ENCODE measurements around the gene EEF1G. TPM values are rescaled to one million over a fixed set of nuclear protein-coding genes. Genes with fewer than 3 reads are reported as not detected.

Gene EEF1G
- total and polyA plus RNA-seq, 9 of the 15 experiments (the other 6 are each of a cell fraction or from before 2014, with no cell fraction given): 985 to 2,349 (median 2,035) TPM

DNA sequence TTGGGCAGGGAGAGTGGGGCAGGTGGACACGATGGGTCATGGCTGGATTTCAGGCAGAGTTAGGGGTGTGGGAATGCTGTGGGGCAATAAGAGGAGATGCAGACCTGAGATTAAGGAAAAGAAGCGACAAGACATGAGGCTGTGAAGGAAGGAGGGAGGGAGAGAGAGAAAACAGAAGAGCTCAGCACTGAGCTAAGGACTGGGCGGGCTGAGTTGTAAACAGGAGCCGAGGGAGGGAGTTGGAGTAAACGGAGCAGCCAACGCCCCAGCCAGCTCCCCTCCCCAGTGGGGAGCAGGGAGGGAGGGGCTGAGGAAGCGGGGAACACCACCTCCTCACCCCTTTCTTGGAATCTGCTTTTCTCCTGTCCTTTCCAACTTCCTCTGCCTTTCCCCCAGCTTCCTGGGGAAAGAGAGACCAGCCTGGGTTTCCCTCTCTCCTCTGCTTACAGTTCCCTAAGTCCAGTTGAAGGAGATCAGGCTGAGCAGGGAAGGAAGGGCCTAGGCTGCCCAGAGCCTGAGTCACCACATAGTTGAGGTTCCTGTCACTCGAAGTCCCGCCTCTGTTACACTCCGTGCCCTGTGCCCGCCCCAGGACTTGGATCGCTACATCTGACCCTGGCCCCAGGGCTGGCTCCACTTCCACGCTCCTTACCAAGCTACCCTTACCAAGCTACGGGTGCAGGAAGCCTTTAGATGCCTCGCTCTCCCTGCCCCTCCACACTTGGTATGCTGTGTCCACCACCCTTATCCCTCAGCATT, 20.4 kb downstream of the EEF1G start (continued):
- TF ChIP-seq, protein P1, sequence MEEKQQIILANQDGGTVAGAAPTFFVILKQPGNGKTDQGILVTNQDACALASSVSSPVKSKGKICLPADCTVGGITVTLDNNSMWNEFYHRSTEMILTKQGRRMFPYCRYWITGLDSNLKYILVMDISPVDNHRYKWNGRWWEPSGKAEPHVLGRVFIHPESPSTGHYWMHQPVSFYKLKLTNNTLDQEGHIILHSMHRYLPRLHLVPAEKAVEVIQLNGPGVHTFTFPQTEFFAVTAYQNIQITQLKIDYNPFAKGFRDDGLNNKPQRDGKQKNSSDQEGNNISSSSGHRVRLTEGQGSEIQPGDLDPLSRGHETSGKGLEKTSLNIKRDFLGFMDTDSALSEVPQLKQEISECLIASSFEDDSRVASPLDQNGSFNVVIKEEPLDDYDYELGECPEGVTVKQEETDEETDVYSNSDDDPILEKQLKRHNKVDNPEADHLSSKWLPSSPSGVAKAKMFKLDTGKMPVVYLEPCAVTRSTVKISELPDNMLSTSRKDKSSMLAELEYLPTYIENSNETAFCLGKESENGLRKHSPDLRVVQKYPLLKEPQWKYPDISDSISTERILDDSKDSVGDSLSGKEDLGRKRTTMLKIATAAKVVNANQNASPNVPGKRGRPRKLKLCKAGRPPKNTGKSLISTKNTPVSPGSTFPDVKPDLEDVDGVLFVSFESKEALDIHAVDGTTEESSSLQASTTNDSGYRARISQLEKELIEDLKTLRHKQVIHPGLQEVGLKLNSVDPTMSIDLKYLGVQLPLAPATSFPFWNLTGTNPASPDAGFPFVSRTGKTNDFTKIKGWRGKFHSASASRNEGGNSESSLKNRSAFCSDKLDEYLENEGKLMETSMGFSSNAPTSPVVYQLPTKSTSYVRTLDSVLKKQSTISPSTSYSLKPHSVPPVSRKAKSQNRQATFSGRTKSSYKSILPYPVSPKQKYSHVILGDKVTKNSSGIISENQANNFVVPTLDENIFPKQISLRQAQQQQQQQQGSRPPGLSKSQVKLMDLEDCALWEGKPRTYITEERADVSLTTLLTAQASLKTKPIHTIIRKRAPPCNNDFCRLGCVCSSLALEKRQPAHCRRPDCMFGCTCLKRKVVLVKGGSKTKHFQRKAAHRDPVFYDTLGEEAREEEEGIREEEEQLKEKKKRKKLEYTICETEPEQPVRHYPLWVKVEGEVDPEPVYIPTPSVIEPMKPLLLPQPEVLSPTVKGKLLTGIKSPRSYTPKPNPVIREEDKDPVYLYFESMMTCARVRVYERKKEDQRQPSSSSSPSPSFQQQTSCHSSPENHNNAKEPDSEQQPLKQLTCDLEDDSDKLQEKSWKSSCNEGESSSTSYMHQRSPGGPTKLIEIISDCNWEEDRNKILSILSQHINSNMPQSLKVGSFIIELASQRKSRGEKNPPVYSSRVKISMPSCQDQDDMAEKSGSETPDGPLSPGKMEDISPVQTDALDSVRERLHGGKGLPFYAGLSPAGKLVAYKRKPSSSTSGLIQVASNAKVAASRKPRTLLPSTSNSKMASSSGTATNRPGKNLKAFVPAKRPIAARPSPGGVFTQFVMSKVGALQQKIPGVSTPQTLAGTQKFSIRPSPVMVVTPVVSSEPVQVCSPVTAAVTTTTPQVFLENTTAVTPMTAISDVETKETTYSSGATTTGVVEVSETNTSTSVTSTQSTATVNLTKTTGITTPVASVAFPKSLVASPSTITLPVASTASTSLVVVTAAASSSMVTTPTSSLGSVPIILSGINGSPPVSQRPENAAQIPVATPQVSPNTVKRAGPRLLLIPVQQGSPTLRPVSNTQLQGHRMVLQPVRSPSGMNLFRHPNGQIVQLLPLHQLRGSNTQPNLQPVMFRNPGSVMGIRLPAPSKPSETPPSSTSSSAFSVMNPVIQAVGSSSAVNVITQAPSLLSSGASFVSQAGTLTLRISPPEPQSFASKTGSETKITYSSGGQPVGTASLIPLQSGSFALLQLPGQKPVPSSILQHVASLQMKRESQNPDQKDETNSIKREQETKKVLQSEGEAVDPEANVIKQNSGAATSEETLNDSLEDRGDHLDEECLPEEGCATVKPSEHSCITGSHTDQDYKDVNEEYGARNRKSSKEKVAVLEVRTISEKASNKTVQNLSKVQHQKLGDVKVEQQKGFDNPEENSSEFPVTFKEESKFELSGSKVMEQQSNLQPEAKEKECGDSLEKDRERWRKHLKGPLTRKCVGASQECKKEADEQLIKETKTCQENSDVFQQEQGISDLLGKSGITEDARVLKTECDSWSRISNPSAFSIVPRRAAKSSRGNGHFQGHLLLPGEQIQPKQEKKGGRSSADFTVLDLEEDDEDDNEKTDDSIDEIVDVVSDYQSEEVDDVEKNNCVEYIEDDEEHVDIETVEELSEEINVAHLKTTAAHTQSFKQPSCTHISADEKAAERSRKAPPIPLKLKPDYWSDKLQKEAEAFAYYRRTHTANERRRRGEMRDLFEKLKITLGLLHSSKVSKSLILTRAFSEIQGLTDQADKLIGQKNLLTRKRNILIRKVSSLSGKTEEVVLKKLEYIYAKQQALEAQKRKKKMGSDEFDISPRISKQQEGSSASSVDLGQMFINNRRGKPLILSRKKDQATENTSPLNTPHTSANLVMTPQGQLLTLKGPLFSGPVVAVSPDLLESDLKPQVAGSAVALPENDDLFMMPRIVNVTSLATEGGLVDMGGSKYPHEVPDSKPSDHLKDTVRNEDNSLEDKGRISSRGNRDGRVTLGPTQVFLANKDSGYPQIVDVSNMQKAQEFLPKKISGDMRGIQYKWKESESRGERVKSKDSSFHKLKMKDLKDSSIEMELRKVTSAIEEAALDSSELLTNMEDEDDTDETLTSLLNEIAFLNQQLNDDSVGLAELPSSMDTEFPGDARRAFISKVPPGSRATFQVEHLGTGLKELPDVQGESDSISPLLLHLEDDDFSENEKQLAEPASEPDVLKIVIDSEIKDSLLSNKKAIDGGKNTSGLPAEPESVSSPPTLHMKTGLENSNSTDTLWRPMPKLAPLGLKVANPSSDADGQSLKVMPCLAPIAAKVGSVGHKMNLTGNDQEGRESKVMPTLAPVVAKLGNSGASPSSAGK (IDR thresholded peaks at IDR 0.05): peak; percentile 85
- TF ChIP-seq CBX3 (IDR thresholded peaks at IDR 0.05; ENCODE audit: borderline replicate concordance in 1 of 2, low read length in 2 of 2) (peak in 1 of 2 experiments; percentile 17; a peak in 1 of 3 replicates), POLR2A (conservative IDR thresholded peaks at IDR 0.05) (peak; percentile 48; the same call in 1 of the 2 replicates), BRF2 (IDR thresholded peaks at IDR 0.05; ENCODE audit: borderline replicate concordance, insufficient read depth, insufficient read length) (no peak), NEUROD1 (IDR thresholded peaks at IDR 0.05; ENCODE audit: borderline replicate concordance, low read depth, low read length, partially characterized antibody) (peak; percentile 85), GATAD2B (IDR thresholded peaks at IDR 0.05; ENCODE audit: borderline replicate concordance) (peak; percentile 66; the same call in 1 of the 2 replicates), ATF6 (CRISPR knock-in tag; IDR thresholded peaks at IDR 0.05) (0 out of 2 replicates have a peak, but pooled peaks have one; percentile 31), RBM15 (IDR thresholded peaks at IDR 0.05; ENCODE audit: insufficient read depth, low read length) (no peak), TAF1 (IDR thresholded peaks at IDR 0.05; ENCODE audit: control insufficient read depth, extremely low read depth, insufficient read depth, low read length, severe bottlenecking) (peak; percentile 25)
- TF ChIP-seq, protein P2, sequence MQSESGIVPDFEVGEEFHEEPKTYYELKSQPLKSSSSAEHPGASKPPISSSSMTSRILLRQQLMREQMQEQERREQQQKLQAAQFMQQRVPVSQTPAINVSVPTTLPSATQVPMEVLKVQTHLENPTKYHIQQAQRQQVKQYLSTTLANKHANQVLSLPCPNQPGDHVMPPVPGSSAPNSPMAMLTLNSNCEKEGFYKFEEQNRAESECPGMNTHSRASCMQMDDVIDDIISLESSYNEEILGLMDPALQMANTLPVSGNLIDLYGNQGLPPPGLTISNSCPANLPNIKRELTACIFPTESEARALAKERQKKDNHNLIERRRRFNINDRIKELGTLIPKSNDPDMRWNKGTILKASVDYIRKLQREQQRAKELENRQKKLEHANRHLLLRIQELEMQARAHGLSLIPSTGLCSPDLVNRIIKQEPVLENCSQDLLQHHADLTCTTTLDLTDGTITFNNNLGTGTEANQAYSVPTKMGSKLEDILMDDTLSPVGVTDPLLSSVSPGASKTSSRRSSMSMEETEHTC (IDR thresholded peaks at IDR 0.05): no peak

All from K562 (cell line).